ENCODE measurements around the gene PPP3CA.

The PPP3CA gene

DNA sequence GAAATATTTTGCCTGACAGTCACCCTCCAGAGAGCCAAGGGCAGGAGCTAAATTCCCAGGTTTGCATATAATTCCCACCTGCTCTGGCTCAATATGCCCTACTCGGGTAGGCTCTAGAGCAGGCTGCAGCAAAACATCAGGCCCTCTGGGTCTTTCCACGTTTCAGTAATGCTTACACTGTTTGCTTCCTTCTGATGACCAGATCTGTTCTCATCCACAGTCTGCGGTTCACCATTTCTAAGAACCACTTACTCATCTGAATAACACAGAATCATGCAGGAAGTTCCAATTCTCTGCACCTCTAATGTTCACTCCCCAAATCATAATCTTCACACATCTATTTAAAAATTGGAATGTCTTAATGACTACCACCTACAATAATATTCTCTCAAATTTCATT lies 141.4 kb downstream of the PPP3CA start:
- Histone ChIP-seq H2BK5ac (ENCODE audit: low read depth, low read length, poor library complexity) (no peak overlapping the region), H3K27ac (ENCODE audit: low read depth, low read length) (no peak overlapping the region), H2BK120ac (ENCODE audit: insufficient read depth, low read length, poor library complexity) (no peak overlapping the region), H4K91ac (ENCODE audit: low read depth, low read length) (no peak overlapping the region), H3K4me2 (ENCODE audit: low read length) (no peak overlapping the region), H4K8ac (ENCODE audit: low read depth, low read length) (no peak overlapping the region), H2AFZ (ENCODE audit: insufficient read depth, low read length, poor library complexity) (no peak overlapping the region), H3K9me3 (ENCODE audit: insufficient read depth, low read depth, low read length) (no peaks in the 10 kb centered on the region), H4K12ac (ENCODE audit: low read depth, low read length) (no peak overlapping the region), H3K9ac (ENCODE audit: low read length) (no peak overlapping the region), H2BK12ac (ENCODE audit: low read length) (no peak overlapping the region), H3K18ac (ENCODE audit: low read length) (no peak overlapping the region), H2AK5ac (ENCODE audit: low read length) (no peak overlapping the region), H3K23ac (ENCODE audit: low read length) (no peak overlapping the region), H3K79me1 (ENCODE audit: low read length) (no peaks in the 10 kb centered on the region), H3K79me2 (ENCODE audit: control insufficient read depth, insufficient read depth, low read length, poor library complexity) (no peaks in the 10 kb centered on the region), H3K36me3 (ENCODE audit: control insufficient read depth in 1 of 2, insufficient read depth in 2 of 2, low read length in 2 of 2) (no peaks in the 10 kb centered on the region), H3K27me3 (ENCODE audit: insufficient read depth, low read length) (no peaks in the 10 kb centered on the region), H3K4me1 (ENCODE audit: control insufficient read depth in 1 of 2, insufficient read depth in 2 of 2, low read length in 2 of 2) (no peaks in the 10 kb centered on the region), H3K4ac (ENCODE audit: low read depth, low read length) (no peak overlapping the region), H3K14ac (ENCODE audit: low read length) (no peak overlapping the region), H3K4me3 (ENCODE audit: low read depth, low read length) (no peak overlapping the region)
- no CpG with 5 or more reads among the region's 3 CpGs for WGBS (ENCODE audit: extremely low coverage, insufficient coverage, insufficient read length)
- peak; percentile 9 to 13 for DNase-seq

DNA sequence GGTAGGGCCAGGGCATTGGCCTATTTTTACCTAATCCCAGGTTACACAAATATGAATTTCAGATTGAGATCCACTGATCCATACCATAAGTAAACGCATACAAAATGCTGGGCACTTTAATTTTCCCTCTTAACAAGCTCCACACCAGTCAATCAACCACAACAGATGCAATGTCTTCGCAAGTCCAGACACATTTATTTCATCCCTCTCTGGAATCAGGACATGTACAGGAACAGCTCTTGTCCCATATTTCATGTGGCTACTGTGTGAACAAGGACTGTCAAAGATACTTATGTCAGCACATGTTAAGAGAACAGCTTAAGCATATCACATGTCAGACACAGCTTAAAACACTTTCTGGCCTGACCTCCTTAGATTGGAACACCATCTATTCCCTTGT lies 145.9 kb downstream of the PPP3CA start:
- no peak overlapping the region for H3K4me3 ChIP-seq (ENCODE audit: low read depth, low read length)
- no CpG with 5 or more reads among the region's 2 CpGs for WGBS (ENCODE audit: extremely low coverage, insufficient coverage, insufficient read length)
- no peak overlapping the region for H2AK5ac ChIP-seq (ENCODE audit: low read length)
- no peaks in the 10 kb centered on the region for H3K27me3 ChIP-seq (ENCODE audit: insufficient read depth, low read length)
- H2BK120ac ChIP-seq (ENCODE audit: insufficient read depth, low read length, poor library complexity), result no peak overlapping the region
- no peak overlapping the region for H2BK12ac ChIP-seq (ENCODE audit: low read length)
- no peak overlapping the region for H3K18ac ChIP-seq (ENCODE audit: low read length)
- H3K4ac ChIP-seq (ENCODE audit: low read depth, low read length), result no peak overlapping the region
- H3K23ac ChIP-seq (ENCODE audit: low read length), result no peak overlapping the region
- no peaks in the 10 kb centered on the region for H3K36me3 ChIP-seq (ENCODE audit: control insufficient read depth in 1 of 2, insufficient read depth in 2 of 2, low read length in 2 of 2)
- H3K27ac ChIP-seq (ENCODE audit: low read depth, low read length), result no peak overlapping the region
- no peak for DNase-seq
- H3K9ac ChIP-seq (ENCODE audit: low read length), result no peak overlapping the region
- H4K8ac ChIP-seq (ENCODE audit: low read depth, low read length), result no peak overlapping the region
- no peak overlapping the region for H3K4me2 ChIP-seq (ENCODE audit: low read length)
- H2AFZ ChIP-seq (ENCODE audit: insufficient read depth, low read length, poor library complexity), result no peak overlapping the region
- H3K9me3 ChIP-seq (ENCODE audit: insufficient read depth, low read depth, low read length), result no peaks in the 10 kb centered on the region
- no peaks in the 10 kb centered on the region for H3K79me2 ChIP-seq (ENCODE audit: control insufficient read depth, insufficient read depth, low read length, poor library complexity)
- no peak overlapping the region for H4K12ac ChIP-seq (ENCODE audit: low read depth, low read length)
- H3K79me1 ChIP-seq (ENCODE audit: low read length), result no peaks in the 10 kb centered on the region
- no peak overlapping the region for H4K91ac ChIP-seq (ENCODE audit: low read depth, low read length)
- H2BK5ac ChIP-seq (ENCODE audit: low read depth, low read length, poor library complexity), result no peak overlapping the region
- H3K14ac ChIP-seq (ENCODE audit: low read length), result no peak overlapping the region
- H3K4me1 ChIP-seq (ENCODE audit: control insufficient read depth in 1 of 2, insufficient read depth in 2 of 2, low read length in 2 of 2), result no peaks in the 10 kb centered on the region

DNA sequence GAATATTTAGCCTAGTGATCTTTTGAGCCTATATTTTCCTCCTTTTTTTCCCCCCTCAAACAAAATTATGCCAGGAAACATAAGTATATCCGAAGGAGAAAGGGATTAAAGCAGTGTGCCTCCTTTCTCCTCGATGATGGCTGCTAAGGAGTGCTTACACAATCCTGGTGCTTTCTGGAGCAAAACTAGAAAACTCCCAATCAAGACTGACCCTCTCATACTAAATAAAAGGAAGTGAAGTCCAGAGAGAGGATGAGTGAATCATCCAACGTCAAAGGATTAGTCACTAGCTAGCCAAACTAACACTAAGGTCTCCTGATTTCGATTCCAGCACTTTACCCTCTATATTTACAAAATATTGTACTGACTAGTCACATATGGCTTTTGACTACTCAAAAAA lies 146.8 kb downstream of the PPP3CA start:
- H3K4me1 ChIP-seq (ENCODE audit: control insufficient read depth in 1 of 2, insufficient read depth in 2 of 2, low read length in 2 of 2), result no peaks in the 10 kb centered on the region
- no peak overlapping the region for H2AFZ ChIP-seq (ENCODE audit: insufficient read depth, low read length, poor library complexity)
- no peak overlapping the region for H2BK120ac ChIP-seq (ENCODE audit: insufficient read depth, low read length, poor library complexity)
- no peaks in the 10 kb centered on the region for H3K36me3 ChIP-seq (ENCODE audit: control insufficient read depth in 1 of 2, insufficient read depth in 2 of 2, low read length in 2 of 2)
- no peaks in the 10 kb centered on the region for H3K9me3 ChIP-seq (ENCODE audit: insufficient read depth, low read depth, low read length)
- no peak overlapping the region for H3K27ac ChIP-seq (ENCODE audit: low read depth, low read length)
- no peaks in the 10 kb centered on the region for H3K27me3 ChIP-seq (ENCODE audit: insufficient read depth, low read length)
- no peak overlapping the region for H3K23ac ChIP-seq (ENCODE audit: low read length)
- no peak overlapping the region for H3K9ac ChIP-seq (ENCODE audit: low read length)
- H2AK5ac ChIP-seq (ENCODE audit: low read length), result no peak overlapping the region
- peak; percentile 30 to 62 for DNase-seq
- H3K14ac ChIP-seq (ENCODE audit: low read length), result no peak overlapping the region
- H4K8ac ChIP-seq (ENCODE audit: low read depth, low read length), result no peak overlapping the region
- H3K79me1 ChIP-seq (ENCODE audit: low read length), result no peaks in the 10 kb centered on the region
- no peak overlapping the region for H3K4me3 ChIP-seq (ENCODE audit: low read depth, low read length)
- H2BK12ac ChIP-seq (ENCODE audit: low read length), result no peak overlapping the region
- no peak overlapping the region for H4K91ac ChIP-seq (ENCODE audit: low read depth, low read length)
- H3K4me2 ChIP-seq (ENCODE audit: low read length), result no peak overlapping the region
- no peak overlapping the region for H3K18ac ChIP-seq (ENCODE audit: low read length)
- H2BK5ac ChIP-seq (ENCODE audit: low read depth, low read length, poor library complexity), result no peak overlapping the region
- no peaks in the 10 kb centered on the region for H3K79me2 ChIP-seq (ENCODE audit: control insufficient read depth, insufficient read depth, low read length, poor library complexity)
- H4K12ac ChIP-seq (ENCODE audit: low read depth, low read length), result no peak overlapping the region
- H3K4ac ChIP-seq (ENCODE audit: low read depth, low read length), result no peak overlapping the region
- no CpG with 5 or more reads among the region's 4 CpGs for WGBS (ENCODE audit: extremely low coverage, insufficient coverage, insufficient read length)

GRCh38 chr4:101199507-101200285 lies 147.6 kb downstream of the PPP3CA start:
- no peak overlapping the region for H3K4ac ChIP-seq (ENCODE audit: low read depth, low read length)
- H3K79me1 ChIP-seq (ENCODE audit: low read length), result no peaks in the 10 kb centered on the region
- no peak overlapping the region for H4K91ac ChIP-seq (ENCODE audit: low read depth, low read length)
- no peak overlapping the region for H2AFZ ChIP-seq (ENCODE audit: insufficient read depth, low read length, poor library complexity)
- H3K36me3 ChIP-seq (ENCODE audit: control insufficient read depth in 1 of 2, insufficient read depth in 2 of 2, low read length in 2 of 2), result no peaks in the 10 kb centered on the region
- no peak overlapping the region for H3K14ac ChIP-seq (ENCODE audit: low read length)
- no peak overlapping the region for H3K18ac ChIP-seq (ENCODE audit: low read length)
- no peak overlapping the region for H2BK120ac ChIP-seq (ENCODE audit: insufficient read depth, low read length, poor library complexity)
- H4K8ac ChIP-seq (ENCODE audit: low read depth, low read length), result no peak overlapping the region
- H2AK5ac ChIP-seq (ENCODE audit: low read length), result no peak overlapping the region
- no peaks in the 10 kb centered on the region for H3K9me3 ChIP-seq (ENCODE audit: insufficient read depth, low read depth, low read length)
- H3K4me2 ChIP-seq (ENCODE audit: low read length), result no peak overlapping the region
- WGBS (ENCODE audit: extremely low coverage, insufficient coverage, insufficient read length), result no CpG with 5 or more reads among the region's 3 CpGs
- no peak overlapping the region for H2BK12ac ChIP-seq (ENCODE audit: low read length)
- no peaks in the 10 kb centered on the region for H3K4me1 ChIP-seq (ENCODE audit: control insufficient read depth in 1 of 2, insufficient read depth in 2 of 2, low read length in 2 of 2)
- H4K12ac ChIP-seq (ENCODE audit: low read depth, low read length), result no peak overlapping the region
- H3K79me2 ChIP-seq (ENCODE audit: control insufficient read depth, insufficient read depth, low read length, poor library complexity), result no peaks in the 10 kb centered on the region
- H3K4me3 ChIP-seq (ENCODE audit: low read depth, low read length), result no peak overlapping the region
- no peak for DNase-seq
- H3K27ac ChIP-seq (ENCODE audit: low read depth, low read length), result no peak overlapping the region
- H3K9ac ChIP-seq (ENCODE audit: low read length), result no peak overlapping the region
- H2BK5ac ChIP-seq (ENCODE audit: low read depth, low read length, poor library complexity), result no peak overlapping the region
- H3K23ac ChIP-seq (ENCODE audit: low read length), result no peak overlapping the region
- H3K27me3 ChIP-seq (ENCODE audit: insufficient read depth, low read length), result no peaks in the 10 kb centered on the region
